Hippocampal formation (tissue), 2 donors: ENCODE measurements around the gene AHSP.
"Not testable (repeated sequence)": the region's sequence is repeated elsewhere in the genome, so short reads cannot be mapped to it uniquely, and the experiment has no call there.

Source experiments
- DNase-seq, 2 donors: peaks; one replicate each; lab custom pipeline; 2025; lab: John Stamatoyannopoulos, UW

The AHSP gene

GRCh38 chr16:31531096-31531495, 3.4 kb downstream of the AHSP start:
- no peak for DNase-seq

DNA sequence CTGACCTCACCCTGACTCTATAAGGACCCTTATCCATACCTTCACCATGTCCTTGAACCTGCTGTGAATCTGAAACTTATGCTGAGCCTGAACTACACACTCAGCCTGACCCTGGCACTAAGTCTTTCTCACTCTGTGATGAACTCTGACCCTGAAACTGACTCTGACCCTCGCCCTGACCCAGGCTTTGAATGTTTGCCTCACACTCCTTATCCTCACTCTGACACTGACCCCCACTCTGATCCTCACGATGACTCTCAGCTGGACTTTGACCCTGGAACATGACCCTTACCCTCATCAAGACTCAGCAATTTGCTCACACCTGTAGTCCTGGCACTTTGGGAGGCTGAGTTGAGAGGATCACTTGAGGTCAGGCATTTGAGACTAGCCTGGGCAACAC, 4.4 kb downstream of the AHSP start:
- DNase-seq = no peak

- no peak for DNase-seq
These were observed 5.2 kb downstream of the AHSP start for GRCh38 chr16:31532896-31533295.

DNA sequence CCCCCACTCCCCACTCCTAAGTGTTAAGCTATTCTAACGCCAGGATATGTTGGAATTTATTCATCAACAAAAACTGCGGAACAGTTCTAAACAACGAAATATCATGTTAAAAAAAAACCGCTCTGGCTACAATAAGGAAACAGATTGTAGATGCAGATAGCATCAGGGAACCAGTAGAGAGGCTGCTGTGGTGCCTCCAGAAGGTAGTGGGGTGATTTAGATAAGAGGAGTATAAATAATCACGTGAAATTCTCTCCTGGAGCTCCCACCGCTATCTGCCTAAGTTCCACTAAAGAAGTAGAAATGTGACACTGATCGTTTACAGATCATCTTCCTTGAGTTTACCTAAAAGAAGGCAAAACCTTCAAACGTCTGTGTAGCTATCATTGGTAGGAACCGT, 8.0 kb downstream of the AHSP start:
- DNase-seq = no peak

- DNase-seq = no peak
These were observed 9.2 kb downstream of the AHSP start for GRCh38 chr16:31536804-31537361.

DNA sequence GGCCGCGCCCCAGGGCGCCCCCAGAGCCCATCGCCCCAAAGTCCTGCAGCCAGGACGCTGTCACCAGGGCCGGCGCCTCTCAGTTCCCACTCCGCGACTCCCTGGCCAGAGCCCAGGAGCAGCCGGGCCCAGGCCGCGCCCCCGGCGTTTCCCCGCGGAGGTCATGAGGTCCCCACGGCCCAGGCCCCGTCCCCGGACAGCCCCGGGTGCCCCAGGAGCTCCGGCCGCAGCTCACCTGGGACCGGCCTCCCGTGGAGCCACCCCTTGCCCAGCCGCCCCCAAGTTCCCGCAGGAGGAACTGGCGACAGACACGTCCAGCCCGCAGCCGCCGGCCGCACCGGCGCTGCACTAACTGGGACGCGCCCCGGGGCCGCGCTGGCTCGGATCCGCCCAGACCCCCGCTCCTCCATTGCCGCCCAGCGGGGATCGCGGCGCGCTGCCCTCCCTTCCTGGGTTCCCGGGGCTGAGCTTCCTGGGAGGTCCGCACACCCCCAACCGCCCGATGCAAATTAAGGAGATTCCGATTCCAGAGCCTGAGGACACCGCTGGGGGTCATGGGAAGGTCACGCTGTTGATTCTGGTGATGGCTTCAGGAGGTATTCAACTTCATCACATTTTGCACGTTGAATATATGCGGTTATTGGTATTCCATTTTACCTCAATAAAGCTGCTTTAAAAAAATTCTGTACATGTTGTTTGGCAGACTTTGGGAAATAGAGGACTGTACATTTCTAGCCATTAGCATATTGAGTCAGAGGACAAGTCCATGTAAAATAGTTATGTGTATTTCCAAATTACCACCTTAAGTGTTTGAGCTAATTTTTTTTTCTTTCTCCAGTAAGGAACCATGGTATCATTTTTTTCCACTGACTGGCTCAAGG, 9.9 kb downstream of the AHSP start:
- no peak for DNase-seq

DNA sequence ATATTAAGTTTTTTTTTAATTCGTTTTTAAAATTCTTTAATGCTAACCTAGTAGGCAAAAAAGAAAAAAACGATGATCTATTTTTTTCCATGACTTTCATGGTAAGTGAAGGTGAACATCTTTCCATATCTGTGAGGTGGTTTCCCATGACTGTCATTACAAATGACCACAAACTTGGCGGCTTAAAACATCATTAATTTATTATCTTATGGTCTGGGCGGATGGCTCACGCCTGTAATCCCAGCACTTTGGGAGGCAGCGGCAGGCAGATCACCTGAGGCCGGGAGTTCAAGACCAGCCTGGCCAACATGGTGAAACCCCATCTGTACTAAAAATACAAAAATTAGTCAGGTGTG, 10.5 kb downstream of the AHSP start:
- DNase-seq = not testable (repeated sequence)

- not testable (repeated sequence) for DNase-seq
These were observed 12.1 kb downstream of the AHSP start for GRCh38 chr16:31539762-31540161.

GRCh38 chr16:31542763-31543162, 15.1 kb downstream of the AHSP start:
- no peak for DNase-seq

GRCh38 chr16:31561426-31562233, 33.9 kb downstream of the AHSP start:
- DNase-seq = no peak

GRCh38 chr16:31568577-31569359, 41.1 kb downstream of the AHSP start:
- no peak for DNase-seq

DNA sequence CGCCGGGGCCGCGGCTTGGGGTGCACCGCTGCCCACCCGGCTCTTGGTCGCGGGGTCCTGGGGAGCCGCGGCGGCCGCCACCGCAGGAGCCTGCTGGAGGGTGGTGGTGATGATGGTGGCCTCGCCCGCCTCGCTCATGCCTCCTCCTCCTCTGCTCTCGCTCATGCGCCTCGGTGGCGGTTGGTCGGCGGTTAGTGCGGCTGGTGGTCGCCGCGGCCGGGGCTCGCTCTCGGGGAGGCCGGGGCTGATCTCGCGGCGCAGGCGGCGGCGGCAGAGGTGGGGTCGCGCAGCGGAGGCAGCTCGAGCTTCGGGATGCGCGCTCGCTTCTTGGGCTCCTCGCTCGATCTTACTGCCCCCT, 41.6 kb downstream of the AHSP start:
- DNase-seq = no peak

- DNase-seq = no peak
These were observed 45.1 kb downstream of the AHSP start for GRCh38 chr16:31572821-31573220.

- not testable (repeated sequence) for DNase-seq
These were observed 46.5 kb downstream of the AHSP start for GRCh38 chr16:31574159-31574558.

DNA sequence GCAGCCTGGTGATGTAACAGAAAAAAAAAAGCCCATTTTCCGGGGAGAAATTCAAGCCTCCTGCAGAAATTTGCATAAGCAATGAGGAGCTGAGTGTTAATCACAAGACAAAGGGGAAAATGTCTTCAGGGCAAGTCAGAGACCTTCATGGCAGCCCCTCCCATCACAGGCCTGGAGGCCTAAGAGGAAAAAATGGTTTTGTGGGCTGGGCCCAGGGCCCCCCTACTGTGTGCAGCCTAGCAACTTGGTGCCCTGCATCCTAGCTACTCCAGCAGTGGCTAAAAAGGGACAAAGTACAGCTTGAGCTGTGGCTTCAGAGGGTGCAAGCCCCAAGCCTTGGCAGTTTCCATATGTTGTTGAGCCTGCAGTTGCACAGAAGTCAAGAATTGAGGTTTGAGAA, 49.7 kb downstream of the AHSP start:
- DNase-seq = no peak
